ENCODE results near the gene ALDH6A1. TPM values are rescaled to one million over a fixed set of nuclear protein-coding genes. Genes with fewer than 3 reads are reported as not detected.

Gene ALDH6A1
- total RNA-seq, 1 experiment from 2014 or later, result 21.6 TPM

GRCh38 chr14:74085047-74085637 lies 889 bp upstream of the ALDH6A1 start (continued):
- no peak for TF ChIP-seq E2F4 (CRISPR knock-in tag; IDR thresholded peaks at IDR 0.05; ENCODE audit: borderline replicate concordance, low read depth)
- TF ChIP-seq MXD4 (CRISPR knock-in tag; IDR thresholded peaks at IDR 0.05; ENCODE audit: borderline replicate concordance), result no peak
- TF ChIP-seq, protein P1, sequence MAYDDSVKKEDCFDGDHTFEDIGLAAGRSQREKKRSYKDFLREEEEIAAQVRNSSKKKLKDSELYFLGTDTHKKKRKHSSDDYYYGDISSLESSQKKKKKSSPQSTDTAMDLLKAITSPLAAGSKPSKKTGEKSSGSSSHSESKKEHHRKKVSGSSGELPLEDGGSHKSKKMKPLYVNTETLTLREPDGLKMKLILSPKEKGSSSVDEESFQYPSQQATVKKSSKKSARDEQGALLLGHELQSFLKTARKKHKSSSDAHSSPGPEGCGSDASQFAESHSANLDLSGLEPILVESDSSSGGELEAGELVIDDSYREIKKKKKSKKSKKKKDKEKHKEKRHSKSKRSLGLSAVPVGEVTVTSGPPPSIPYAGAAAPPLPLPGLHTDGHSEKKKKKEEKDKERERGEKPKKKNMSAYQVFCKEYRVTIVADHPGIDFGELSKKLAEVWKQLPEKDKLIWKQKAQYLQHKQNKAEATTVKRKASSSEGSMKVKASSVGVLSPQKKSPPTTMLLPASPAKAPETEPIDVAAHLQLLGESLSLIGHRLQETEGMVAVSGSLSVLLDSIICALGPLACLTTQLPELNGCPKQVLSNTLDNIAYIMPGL (CRISPR knock-in tag; IDR thresholded peaks at IDR 0.05), result no peak
- TF ChIP-seq HMGA2 (CRISPR knock-in tag; IDR thresholded peaks at IDR 0.05), result no peak
- TF ChIP-seq, protein P2, sequence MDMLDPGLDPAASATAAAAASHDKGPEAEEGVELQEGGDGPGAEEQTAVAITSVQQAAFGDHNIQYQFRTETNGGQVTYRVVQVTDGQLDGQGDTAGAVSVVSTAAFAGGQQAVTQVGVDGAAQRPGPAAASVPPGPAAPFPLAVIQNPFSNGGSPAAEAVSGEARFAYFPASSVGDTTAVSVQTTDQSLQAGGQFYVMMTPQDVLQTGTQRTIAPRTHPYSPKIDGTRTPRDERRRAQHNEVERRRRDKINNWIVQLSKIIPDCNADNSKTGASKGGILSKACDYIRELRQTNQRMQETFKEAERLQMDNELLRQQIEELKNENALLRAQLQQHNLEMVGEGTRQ (CRISPR knock-in tag; IDR thresholded peaks at IDR 0.05), result no peak
- 0 out of 2 replicates have a peak, but pooled peaks have one; percentile 12 for TF ChIP-seq ARID4B (CRISPR knock-in tag; IDR thresholded peaks at IDR 0.05; ENCODE audit: borderline replicate concordance)
- TF ChIP-seq GTF2I (CRISPR knock-in tag; conservative IDR thresholded peaks at IDR 0.05), result no peak
- TF ChIP-seq ZNF232 (CRISPR knock-in tag; IDR thresholded peaks at IDR 0.05), result 0 out of 2 replicates have a peak, but pooled peaks have one; percentile 10

DNA sequence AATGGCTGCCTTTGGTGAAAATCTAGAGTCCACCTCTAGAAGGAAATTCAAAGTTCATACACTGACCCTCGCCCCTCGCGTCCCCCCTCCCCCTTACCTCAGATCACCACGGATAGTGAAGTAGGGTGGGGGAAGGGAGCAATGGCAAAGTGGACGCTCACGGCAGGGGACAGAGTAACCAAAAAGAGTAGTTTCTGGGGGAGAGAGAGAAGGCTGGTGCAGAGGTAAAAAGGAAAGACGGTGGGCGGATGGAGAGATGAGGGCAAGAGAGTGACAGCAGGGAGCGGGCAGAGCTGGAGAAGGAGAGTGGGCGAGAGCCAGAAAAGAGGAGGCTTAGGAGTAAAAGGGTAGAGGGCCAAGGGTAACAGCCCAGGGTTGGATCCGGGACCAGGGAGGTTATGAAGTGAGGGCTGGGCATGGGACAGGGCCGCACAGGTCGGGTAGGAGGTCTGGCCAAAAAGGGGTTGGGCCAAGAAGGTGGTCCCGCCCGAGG lies 423 bp downstream of the ALDH6A1 start:
- TF ChIP-seq, protein P1 (CRISPR knock-in tag; IDR thresholded peaks at IDR 0.05), result 0 out of 2 replicates have a peak, but pooled peaks have one; percentile 45
- peak; percentile 69; the same call in 1 of the 2 replicates for TF ChIP-seq NFE2L1 (CRISPR knock-in tag; IDR thresholded peaks at IDR 0.05)
- TF ChIP-seq ZBTB21 (CRISPR knock-in tag; IDR thresholded peaks at IDR 0.05; ENCODE audit: borderline replicate concordance), result peak; percentile 49; the same call in 1 of the 2 replicates
- TF ChIP-seq, protein P3, sequence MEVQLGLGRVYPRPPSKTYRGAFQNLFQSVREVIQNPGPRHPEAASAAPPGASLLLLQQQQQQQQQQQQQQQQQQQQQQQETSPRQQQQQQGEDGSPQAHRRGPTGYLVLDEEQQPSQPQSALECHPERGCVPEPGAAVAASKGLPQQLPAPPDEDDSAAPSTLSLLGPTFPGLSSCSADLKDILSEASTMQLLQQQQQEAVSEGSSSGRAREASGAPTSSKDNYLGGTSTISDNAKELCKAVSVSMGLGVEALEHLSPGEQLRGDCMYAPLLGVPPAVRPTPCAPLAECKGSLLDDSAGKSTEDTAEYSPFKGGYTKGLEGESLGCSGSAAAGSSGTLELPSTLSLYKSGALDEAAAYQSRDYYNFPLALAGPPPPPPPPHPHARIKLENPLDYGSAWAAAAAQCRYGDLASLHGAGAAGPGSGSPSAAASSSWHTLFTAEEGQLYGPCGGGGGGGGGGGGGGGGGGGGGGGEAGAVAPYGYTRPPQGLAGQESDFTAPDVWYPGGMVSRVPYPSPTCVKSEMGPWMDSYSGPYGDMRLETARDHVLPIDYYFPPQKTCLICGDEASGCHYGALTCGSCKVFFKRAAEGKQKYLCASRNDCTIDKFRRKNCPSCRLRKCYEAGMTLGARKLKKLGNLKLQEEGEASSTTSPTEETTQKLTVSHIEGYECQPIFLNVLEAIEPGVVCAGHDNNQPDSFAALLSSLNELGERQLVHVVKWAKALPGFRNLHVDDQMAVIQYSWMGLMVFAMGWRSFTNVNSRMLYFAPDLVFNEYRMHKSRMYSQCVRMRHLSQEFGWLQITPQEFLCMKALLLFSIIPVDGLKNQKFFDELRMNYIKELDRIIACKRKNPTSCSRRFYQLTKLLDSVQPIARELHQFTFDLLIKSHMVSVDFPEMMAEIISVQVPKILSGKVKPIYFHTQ (CRISPR knock-in tag; IDR thresholded peaks at IDR 0.05), result no peak
- Mint-ChIP-seq H3K4me1 (peaks cover 14% of the 10 kb centered on the region), H3K36me3 (no peaks in the 10 kb centered on the region), H3K4me3 (peak overlapping the region; percentile 98), H3K9me3 (no peaks in the 10 kb centered on the region), H3K27me3 (ENCODE audit: low read depth) (no peaks in the 10 kb centered on the region), H3K27ac (peak overlapping the region; percentile 97)
- ATAC-seq, result no peak
- CTCF ChIA-PET, result interaction anchor here (0.5 kb wide), 1 partner anchor 220 kb away, joined by 5 read pairs; no protein-coding TSS in a partner anchor
- peak; percentile 12 for DNase-seq (ENCODE audit: low spot score)
- POLR2A ChIA-PET, result interaction anchor here (1.1 kb wide), 1 partner anchor 55 kb away, joined by 3 read pairs; no protein-coding TSS in a partner anchor

Data from WTC11 (cell line).